ENCODE data around the gene MAIP1.
A peak's percentile ranks its signal among the peaks of the same experiment; 100 is the strongest.

MAIP1 gene

DNA sequence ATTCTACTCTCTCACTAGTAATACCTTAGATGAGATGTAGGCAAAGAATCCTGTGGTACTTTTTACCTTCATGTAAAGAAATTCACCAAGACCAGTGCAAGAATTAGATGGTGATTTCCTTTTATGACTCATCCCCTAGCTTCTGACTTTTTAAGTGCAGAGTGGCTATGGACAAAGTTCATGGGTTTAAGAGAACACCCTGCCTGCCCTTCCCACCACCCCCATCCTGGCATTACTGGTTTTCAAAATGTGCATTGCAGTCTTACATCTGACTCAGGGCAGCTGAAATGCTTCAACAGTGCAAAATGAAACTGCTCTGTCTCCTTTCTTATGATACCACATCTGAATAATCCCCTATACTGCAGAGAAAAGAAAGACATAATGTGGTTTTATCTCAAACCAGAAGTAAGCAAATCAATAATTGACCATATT, 22.6 kb downstream of the MAIP1 start:
- Histone ChIP-seq H3K4me3 (replicated peaks; ENCODE audit: insufficient read depth, low read length) (no peak overlapping the region), H3K27me3 (ENCODE audit: insufficient read depth, poor library complexity, severe bottlenecking) (no peaks in the 10 kb centered on the region), H3K27ac (replicated peaks) (no peak overlapping the region)
- no peak for TF ChIP-seq REST (IDR thresholded peaks at IDR 0.05; ENCODE audit: insufficient replicate concordance, low read depth)
- TF ChIP-seq POLR2AphosphoS5 (IDR thresholded peaks at IDR 0.05; ENCODE audit: low read depth): no peak
- no peak for TF ChIP-seq SPI1 (IDR thresholded peaks at IDR 0.05; ENCODE audit: borderline replicate concordance, low read depth)
- TF ChIP-seq CTCF (IDR thresholded peaks at IDR 0.05; ENCODE audit: insufficient read depth, low read length): no peak
- no peak for TF ChIP-seq GABPA (IDR thresholded peaks at IDR 0.05; ENCODE audit: low read depth)
- DNase-seq (ENCODE audit: low read depth in 1 of 2, low spot score in 1 of 2): no peak

- DNase-seq (ENCODE audit: low read depth in 1 of 2, low spot score in 1 of 2): no peak
- no peak overlapping the region for H3K27ac ChIP-seq (replicated peaks)
- H3K4me3 ChIP-seq (replicated peaks; ENCODE audit: insufficient read depth, low read length): no peak overlapping the region
- no peaks in the 10 kb centered on the region for H3K27me3 ChIP-seq (ENCODE audit: insufficient read depth, poor library complexity, severe bottlenecking)
- no peak for TF ChIP-seq GABPA (IDR thresholded peaks at IDR 0.05; ENCODE audit: low read depth)
- TF ChIP-seq CTCF (IDR thresholded peaks at IDR 0.05; ENCODE audit: insufficient read depth, low read length): no peak
- no peak for TF ChIP-seq SPI1 (IDR thresholded peaks at IDR 0.05; ENCODE audit: borderline replicate concordance, low read depth)
- no peak for TF ChIP-seq REST (IDR thresholded peaks at IDR 0.05; ENCODE audit: insufficient replicate concordance, low read depth)
- TF ChIP-seq POLR2AphosphoS5 (IDR thresholded peaks at IDR 0.05; ENCODE audit: low read depth): no peak
These were observed 24.0 kb downstream of the MAIP1 start for GRCh38 chr2:199979398-199979797.

GRCh38 chr2:199979832-199980628, 24.6 kb downstream of the MAIP1 start:
- peak in 1 of 2 experiments; percentile 68 for DNase-seq (ENCODE audit: low read depth in 1 of 2, low spot score in 1 of 2)
- TF ChIP-seq CTCF (IDR thresholded peaks at IDR 0.05; ENCODE audit: insufficient read depth, low read length): peak; percentile 47
- no peak for TF ChIP-seq SPI1 (IDR thresholded peaks at IDR 0.05; ENCODE audit: borderline replicate concordance, low read depth)
- Histone ChIP-seq H3K4me3 (replicated peaks; ENCODE audit: insufficient read depth, low read length) (no peak overlapping the region), H3K27ac (replicated peaks) (no peak overlapping the region), H3K27me3 (ENCODE audit: insufficient read depth, poor library complexity, severe bottlenecking) (no peaks in the 10 kb centered on the region)
